Epithelial cell of proximal tubule (primary cell): ENCODE data around the gene RPS19BP1. TPM values are rescaled to one million over a fixed set of nuclear protein-coding genes. Genes with fewer than 3 reads are reported as not detected.

Source experiments
- DNase-seq: peaks from one replicate; pipeline ENCODE4 v3.0.0-alpha.2; 2011; ENCODE audit warnings: low read depth
- H3K4me3 ChIP-seq: 2 replicates; pipeline ENCODE4 v1.5.1; 2011; ENCODE audit warnings: low read depth, mild to moderate bottlenecking, low read length
- total RNA-seq: library from RNA; depleted of rRNA; stranded (reverse); fragments of >200 nt; gene quantifications from 2 replicates; pipeline ENCODE4 v1.2.3, GENCODE V29; 2015
- TF ChIP-seq, protein P1 (sequence below): conservative IDR thresholded peaks from 2 replicates; pipeline ENCODE4 v1.5.1; 2012; ENCODE audit warnings: low read depth, mild to moderate bottlenecking, low read length

Gene RPS19BP1
- total RNA-seq, 1 donor from 2014 or later, result 126 TPM

GRCh38 chr22:39490966-39491680 is 41.4 kb downstream of the RPS19BP1 start:
- no peak overlapping the region for H3K4me3 ChIP-seq
- DNase-seq, result no peak
- TF ChIP-seq, protein P1, sequence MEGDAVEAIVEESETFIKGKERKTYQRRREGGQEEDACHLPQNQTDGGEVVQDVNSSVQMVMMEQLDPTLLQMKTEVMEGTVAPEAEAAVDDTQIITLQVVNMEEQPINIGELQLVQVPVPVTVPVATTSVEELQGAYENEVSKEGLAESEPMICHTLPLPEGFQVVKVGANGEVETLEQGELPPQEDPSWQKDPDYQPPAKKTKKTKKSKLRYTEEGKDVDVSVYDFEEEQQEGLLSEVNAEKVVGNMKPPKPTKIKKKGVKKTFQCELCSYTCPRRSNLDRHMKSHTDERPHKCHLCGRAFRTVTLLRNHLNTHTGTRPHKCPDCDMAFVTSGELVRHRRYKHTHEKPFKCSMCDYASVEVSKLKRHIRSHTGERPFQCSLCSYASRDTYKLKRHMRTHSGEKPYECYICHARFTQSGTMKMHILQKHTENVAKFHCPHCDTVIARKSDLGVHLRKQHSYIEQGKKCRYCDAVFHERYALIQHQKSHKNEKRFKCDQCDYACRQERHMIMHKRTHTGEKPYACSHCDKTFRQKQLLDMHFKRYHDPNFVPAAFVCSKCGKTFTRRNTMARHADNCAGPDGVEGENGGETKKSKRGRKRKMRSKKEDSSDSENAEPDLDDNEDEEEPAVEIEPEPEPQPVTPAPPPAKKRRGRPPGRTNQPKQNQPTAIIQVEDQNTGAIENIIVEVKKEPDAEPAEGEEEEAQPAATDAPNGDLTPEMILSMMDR, result no peak

DNA sequence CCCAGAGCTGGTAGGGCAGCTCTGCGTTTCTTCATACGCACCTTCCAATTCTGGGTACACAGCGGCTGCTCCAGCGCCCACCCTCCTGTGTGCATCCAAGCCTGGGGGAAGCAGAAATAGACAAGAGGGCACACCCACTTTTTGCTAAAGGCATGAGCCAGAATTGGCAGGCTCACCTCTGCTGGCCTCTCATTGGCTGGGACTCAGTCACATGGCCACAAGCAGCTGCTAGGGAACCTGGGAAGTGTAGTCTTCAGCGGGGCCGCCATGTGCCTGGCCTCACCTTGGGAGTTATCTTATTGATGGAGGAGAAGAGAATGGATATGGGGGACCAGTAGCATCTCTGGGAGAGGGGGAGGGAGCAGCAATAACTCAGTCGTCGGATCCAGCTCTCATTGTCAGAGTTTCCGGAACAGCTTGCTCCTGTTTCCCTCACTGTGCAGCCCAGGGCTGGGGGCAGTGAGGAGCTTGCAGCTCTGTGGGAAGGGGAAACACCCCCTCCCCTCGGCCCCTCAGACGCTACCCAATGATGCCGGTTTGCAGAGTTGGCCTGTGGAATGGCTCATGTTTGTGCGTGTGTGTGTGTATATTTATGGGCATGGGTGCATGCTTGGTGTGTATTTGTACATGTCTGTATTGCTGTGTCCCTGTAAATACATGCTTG is 42.3 kb downstream of the RPS19BP1 start:
- TF ChIP-seq, protein P1, result no peak
- no peak overlapping the region for H3K4me3 ChIP-seq
- DNase-seq, result no peak

DNA sequence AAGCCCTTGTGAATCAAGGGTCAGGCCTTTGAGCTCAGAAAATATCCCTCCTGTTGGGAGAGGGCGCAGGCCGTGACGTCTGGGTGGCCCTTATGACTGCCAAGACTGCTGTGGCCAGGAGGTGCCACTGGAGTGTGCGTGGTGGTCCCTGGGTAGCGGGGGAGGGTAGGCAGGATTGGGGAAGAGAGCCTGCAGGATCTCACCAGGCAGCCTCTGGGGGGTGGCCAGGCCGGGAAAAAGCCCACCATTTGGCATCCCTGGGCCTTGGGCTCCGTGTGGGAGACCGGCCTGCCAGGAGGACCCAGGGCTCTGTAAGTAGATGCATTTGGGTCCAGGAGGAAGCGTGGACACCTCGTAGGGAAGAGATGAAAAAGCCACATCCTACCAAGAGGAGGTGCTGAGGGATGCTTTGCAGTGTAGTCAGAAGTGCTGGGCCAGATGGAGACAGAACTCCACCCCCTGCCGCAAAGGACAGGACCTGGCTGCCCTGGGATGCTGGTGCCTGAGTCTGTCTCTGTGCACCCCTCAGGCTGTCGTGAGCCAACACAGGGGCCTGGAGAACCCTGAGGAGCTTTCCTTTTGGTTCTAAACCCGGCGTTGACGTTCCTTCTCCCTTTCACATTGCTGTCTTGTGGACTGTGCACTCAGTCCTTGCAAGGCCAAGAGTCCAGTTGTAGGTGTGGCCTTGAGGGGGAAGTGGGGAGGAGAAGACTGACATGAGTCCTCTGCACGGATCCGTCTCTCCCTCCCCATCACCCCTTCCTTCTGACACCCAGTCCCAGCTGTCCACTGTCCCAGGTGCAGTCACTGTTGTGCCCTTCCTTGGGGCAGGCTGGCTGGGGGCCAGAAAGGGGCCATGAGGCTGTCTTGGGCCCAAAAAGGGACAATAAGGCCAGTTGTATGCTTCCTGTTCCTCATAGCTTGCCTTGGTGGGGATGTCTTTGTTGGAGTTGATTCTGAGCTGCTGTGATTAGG is 43.2 kb downstream of the RPS19BP1 start:
- H3K4me3 ChIP-seq, result no peak overlapping the region
- no peak for DNase-seq
- TF ChIP-seq, protein P1, result no peak

GRCh38 chr22:39488563-39489083 is 43.9 kb downstream of the RPS19BP1 start:
- no peak overlapping the region for H3K4me3 ChIP-seq
- DNase-seq, result no peak
- TF ChIP-seq, protein P1, result no peak

DNA sequence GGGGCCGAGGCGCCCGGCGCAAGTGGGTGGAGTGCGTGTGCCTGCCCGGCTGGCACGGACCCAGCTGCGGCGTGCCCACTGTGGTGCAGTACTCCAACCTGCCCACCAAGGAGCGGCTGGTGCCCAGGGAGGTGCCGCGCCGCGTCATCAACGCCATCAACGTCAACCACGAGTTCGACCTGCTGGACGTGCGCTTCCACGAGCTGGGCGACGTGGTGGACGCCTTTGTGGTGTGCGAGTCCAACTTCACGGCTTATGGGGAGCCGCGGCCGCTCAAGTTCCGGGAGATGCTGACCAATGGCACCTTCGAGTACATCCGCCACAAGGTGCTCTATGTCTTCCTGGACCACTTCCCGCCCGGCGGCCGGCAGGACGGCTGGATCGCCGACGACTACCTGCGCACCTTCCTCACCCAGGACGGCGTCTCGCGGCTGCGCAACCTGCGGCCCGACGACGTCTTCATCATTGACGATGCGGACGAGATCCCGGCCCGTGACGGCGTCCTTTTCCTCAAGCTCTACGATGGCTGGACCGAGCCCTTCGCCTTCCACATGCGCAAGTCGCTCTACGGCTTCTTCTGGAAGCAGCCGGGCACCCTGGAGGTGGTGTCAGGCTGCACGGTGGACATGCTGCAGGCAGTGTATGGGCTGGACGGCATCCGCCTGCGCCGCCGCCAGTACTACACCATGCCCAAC is 44.6 kb downstream of the RPS19BP1 start:
- H3K4me3 ChIP-seq, result no peak overlapping the region
- DNase-seq, result no peak
- TF ChIP-seq, protein P1, result no peak
